ENCODE data around the gene NTF3. TPM values are rescaled to one million over a fixed set of nuclear protein-coding genes. Genes with fewer than 3 reads are reported as not detected.

The NTF3 gene
- total RNA-seq: 4.4 and 11.1 TPM in 2 replicates

DNA sequence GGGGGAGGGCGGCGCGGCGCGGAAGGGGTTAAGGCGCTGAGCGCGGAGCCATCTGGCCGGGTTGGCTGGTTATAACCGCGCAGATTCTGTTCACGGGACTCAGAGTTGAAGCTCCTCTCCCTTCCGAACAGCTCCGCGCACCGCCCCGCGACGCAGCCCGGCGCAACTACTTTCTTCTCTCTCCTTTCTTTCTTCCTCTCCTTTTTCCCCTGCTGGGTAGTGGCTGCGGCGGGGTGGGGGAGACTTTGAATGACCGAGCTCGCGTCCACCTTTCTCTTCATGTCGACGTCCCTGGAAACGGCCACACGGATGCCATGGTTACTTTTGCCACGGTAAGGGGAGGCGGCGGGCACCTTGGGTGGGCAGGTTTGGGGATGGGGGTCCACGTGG, at the start of gene NTF3:
NTF3 (plus strand) TSS at position 98 of the 390 bp plus-strand sequence; CDS start at position 315, 217 bp downstream.

